ACHN (cell line): ENCODE measurements around the gene TRPM8.

ENCODE experiments used
- DNase-seq: peaks from one replicate; pipeline ENCODE4 v3.0.0-alpha.2; 2015
- in situ Hi-C: cut with HindIII; loops from 2 replicates; pipeline ENCODE4 v1.10.0; 2017; ENCODE audit warnings: low sequenced_read_pairs, low pct_ligation_motif_present, low pct_unique_long_range_greater_than_20kb

Gene TRPM8

DNA sequence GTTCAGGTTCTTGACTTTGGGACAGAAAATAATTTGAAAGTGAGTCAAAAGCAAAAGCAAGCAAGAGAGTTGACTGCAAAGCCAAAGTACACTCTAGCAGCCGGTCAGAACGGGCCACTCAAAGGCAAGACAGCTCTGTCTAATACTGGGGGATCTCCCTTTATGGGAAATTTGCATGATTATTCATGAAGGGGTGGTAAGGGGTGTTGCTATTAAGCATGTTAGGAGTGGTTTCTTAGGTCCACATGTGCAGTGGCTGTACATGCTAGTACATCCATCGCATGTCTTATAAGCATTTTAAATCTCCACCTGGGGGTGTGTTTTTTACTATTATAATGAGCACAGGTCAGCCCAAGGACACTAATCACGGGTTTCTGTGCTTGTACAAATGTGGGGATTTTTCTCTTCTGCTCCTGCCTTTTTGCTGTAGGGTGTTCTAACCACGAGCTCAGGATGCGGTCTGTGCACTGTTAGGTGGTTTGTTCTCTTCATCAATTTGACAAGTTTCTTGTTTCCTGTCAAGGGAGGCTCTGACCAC is 73.2 kb downstream of the TRPM8 start:
- no peak for DNase-seq
- in situ Hi-C loops = no loop called here

DNA sequence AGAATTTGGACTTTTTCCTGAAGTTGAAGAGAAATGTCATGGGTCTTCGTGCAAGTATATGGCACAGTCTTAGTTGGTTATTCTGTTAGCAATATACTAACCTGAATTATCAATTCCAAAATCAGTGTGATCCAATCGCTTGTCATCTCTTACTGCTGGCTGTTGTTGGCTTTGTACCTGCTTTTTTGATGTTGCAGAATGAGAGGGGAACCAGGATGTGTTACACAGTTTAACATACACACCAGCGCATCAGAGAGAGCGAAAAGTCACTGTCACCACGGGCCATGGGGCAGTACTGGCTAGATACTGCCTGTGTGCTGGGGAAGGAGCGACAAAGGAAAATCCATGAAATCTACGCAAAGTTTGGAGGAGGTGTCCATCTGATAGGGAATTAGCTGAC is 74.0 kb downstream of the TRPM8 start:
- no peak for DNase-seq
- in situ Hi-C loops = no loop called here

DNA sequence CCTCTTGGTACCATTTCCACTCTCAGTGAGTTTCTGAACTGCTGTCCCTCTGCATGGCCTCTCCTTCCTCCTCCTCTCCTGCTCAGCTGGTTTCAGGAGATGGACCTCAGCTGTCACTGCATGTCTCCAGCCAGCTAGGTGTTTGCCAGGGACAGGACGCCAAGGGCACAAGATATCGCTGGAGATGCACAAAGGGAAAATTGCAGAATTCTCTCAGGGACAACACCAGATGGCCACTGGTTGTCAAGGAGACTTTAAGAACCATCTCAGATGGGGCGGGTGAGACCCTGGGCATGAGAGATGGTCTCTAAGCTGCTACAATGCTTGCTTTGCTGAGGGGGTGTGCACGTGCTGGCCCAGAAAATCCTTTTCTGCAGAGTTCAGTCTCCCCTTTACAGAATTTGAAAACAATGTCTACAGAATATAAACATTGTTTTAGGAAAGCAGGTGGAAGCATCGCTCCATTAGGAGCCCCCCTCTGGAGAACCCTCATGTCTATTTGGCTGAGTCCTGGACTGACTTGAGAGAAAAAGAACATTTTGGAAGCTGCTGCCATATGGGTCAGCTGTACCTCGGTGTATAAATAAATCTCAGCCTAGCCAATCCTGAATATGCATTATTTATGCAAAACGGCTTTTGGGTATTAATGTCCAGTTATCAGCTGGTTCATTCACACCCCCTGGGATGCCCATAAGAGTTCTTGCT is 75.5 kb downstream of the TRPM8 start:
- in situ Hi-C loops = no loop called here
- no peak for DNase-seq

DNA sequence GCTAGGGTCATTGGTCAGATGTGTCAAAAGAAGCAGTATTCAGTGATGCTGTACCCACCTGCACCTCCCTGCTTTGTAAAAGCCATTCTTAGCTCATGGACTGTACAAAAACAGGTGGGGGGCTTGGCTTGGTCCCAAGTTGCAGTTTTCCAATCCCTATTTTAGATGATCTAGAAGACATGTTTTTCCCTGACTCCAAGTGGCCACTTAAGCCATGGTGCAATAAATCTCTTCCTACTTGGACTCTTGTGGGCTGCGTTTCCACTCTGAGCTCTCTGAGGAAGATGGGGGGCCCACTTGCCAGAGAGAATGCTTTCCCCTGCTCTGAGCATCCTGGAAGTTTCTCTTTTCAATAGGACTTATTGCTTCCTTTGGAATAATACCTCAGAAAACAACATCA is 76.3 kb downstream of the TRPM8 start:
- no peak for DNase-seq
- in situ Hi-C loops = no loop called here

DNA sequence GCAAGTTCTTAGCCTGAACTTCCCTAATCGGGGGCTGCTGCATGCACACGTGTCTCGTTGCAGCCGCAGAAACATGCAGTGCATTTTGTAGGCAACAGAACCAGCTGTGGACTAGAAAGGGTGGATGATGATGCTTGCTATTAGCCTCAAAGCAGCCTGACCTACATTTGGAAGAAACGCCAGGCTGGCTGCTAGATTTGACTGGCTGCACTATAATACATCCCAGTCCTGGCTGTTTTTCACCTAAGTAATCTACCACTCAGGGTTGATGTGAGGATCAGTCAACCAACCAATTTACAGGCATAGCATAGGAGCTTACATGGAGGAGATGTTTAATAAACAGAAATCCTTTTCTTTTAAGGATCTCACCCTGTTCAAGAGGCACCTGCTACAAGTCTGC is 77.0 kb downstream of the TRPM8 start:
- no peak for DNase-seq
- in situ Hi-C loops = no loop called here

DNA sequence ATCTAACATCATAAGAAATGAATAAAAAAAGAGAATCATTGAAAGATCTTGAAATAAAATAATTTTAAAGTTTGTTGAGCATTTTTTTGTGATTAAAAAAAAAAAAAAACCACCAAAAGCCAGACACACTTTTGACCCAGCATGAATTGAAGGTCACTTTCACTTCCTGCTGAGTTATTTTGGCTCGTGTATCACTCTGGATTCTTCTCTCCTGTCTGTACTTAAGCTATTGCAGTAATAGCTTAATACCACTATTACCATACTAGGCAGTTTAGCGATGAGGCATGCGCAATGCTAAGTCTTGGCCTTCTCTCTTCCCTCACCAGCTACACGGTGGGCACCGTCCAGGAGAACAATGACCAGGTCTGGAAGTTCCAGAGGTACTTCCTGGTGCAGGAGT is 78.8 kb downstream of the TRPM8 start:
- in situ Hi-C loops = no loop called here

DNA sequence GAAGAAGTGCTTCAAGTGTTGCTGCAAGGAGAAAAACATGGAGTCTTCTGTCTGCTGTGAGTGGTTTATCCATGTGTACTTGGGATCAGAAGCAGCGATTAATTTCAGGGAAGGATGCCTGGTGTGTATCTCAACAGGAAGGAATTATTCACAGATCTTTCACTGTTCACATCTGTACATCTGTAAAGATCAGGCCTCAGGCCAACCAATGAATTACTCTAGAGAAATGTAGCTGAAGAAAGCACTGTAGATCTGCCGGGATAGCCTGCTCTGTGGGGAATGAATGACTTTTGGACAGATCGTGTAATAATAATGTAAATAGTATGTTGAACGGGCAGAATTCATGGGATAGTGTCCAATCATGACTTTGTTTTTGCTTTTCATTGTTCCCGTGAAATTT is 79.3 kb downstream of the TRPM8 start:
- no peak for DNase-seq
- in situ Hi-C loops = no loop called here

More for the DNA sequence above, 78.8 kb downstream of the TRPM8 start:
- DNase-seq = no peak

DNA sequence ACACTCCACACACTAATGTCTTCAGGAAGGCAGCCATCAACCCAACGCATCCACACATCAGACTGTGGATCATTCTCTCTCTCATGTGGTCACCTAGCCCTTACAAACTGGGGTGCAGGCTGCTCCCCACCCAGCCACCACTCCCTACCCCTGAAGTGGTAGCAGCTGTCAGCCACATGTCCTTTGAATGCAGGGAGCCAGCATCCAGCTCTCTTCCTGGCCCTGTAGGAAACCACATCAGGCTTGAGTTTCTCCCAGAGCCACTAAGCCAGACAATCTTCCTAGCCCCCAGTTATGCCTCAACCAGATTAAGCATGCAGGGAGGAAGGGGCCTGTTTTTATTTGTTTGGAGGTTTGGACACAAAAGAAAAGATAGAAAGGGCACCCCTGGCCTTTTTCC is 80.5 kb downstream of the TRPM8 start:
- DNase-seq = no peak
- in situ Hi-C loops = no loop called here

DNA sequence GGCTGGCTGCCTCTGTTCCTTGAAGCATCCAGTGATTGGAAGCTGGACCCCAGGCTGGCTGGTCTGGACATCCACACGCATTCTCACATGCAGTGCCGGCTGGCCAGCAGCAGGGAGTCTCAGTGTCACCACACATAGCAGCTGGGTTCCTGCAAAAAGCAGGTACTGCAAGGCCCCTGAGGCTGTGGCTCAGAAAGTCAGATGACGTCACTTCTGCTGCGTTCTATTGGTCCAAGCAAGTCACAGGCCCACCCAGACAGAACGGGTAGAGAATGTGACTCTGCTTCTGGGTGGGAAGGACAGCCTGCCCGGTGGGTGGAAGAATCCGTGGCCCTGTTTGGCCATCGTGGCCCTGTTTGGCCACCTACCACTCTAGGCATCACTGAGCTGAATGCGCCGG is 82.0 kb downstream of the TRPM8 start:
- DNase-seq = no peak
- in situ Hi-C loops = no loop called here

DNA sequence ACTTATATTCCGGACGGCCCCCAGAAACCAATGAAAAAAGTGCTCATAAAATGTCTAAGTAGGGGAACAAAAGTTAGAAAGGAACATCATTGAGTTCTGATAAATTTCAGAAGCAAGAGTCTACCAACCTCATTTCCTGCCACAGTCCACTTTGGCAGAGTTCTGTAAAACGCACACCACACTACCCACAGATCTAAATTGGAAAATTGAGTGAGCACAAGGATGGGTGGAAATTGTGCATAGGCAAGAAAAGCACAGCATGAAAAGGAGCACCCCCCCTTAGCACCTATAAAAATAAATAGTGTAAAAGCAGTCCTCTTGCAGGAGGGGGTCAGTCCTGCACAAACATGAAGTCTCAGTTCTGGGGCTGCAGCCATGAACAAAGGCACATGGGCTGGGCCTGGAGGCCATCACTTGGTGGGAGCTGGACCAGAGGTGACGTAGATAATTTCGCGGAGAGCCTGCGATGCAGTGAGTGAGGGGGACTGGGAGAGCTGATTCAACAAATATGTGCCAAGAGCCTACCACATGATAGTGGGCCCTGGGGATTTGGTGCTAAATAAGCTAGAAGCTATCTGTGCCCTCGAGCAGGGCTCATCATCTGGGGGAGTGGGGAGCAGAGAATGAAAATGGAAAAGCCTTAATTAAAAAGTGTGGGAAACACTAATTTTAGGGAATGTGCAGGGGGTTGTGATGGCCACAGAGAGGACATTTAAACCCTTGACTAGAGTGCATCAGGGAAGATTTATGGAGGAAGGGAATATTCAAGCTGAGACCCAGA is 84.4 kb downstream of the TRPM8 start:
- in situ Hi-C loops = no loop called here
- no peak for DNase-seq

DNA sequence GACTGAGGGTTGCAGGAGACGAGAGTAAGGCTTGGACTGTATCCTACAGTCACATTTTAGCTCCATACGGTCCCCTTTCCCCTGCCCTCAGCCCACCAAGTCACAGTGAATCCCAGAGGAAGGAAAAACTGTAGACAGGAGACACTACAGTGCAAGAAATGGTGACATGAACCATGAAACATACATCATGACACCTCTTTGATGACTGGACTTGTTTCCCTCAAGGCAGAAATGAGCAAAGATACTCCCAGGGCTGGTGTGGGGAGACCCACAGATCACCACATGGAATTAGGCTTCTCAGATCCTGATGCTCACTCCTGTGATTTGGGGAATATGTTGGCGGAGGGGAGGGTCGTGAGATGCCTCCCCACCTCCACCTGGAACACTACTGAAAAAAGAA is 85.1 kb downstream of the TRPM8 start:
- in situ Hi-C loops = no loop called here
- no peak for DNase-seq

DNA sequence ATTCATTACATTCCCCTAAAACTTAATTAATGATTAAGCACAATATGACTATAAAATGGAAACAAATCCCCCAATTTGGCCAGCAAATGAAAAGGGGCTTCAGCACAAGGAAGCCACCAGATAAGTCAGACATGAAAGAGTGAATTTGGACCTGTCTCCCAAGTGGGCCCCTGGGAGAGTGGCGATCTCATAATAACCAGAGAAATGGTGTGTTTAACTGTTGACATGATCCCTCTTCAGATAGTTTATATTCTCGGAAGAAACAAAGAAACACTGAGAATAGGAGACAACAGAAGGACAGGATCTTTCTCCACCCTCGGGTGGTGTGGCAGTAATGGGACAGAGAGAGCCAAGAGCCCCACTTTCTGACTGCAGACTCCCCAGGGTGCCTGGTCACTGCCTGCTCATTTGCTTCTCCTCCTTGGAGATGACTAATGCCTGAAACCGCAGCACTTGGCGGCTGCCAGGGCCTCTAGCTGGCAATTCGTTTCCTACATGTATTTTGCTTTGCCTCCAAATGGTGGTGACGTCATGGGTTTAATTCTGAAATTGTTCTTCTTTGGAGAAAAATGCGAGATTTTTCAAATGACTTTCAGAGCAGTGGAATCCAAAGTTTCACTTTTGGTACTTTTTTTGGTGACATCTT is 86.9 kb downstream of the TRPM8 start:
- in situ Hi-C loops = no loop called here
- peak; percentile 95 for DNase-seq

DNA sequence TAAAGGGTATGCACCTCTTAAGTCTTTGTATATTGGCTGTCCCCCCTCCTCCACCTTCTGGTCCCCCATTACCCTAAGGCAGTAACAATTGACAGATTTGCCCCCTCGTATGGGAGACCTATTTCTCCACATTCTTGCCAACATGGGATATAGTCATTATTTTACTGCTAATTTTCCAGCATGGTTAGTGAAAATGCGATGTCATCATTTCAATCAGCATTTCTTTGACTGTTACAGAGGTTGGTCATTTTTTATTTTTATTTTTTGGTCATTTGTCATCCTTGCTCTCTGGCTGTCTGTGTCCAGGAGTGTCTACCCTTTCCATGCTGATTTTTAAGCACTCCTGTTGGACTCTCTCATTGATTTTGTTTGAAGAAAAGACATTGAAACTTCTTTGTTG is 88.0 kb downstream of the TRPM8 start:
- in situ Hi-C loops = no loop called here

DNA sequence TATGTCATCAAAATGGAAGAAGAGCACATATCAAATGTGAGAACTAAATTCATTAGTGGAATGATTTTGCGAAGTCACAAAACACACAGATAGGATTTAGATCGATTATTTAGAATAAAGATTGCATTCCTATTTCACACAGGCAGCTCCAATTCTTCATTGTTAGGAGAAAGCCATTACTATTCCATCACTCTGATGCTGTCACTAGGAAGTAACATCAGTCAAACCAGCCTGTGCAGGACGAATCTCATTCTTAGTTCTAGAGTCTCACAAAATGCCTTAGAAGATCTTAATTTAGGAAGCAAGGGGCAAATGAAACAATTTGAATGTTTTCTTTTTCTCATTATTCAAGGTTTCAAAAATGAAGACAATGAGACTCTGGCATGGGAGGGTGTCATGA is 89.3 kb downstream of the TRPM8 start:
- in situ Hi-C loops = no loop called here
- DNase-seq = no peak

More for the DNA sequence above, 88.0 kb downstream of the TRPM8 start:
- no peak for DNase-seq

DNA sequence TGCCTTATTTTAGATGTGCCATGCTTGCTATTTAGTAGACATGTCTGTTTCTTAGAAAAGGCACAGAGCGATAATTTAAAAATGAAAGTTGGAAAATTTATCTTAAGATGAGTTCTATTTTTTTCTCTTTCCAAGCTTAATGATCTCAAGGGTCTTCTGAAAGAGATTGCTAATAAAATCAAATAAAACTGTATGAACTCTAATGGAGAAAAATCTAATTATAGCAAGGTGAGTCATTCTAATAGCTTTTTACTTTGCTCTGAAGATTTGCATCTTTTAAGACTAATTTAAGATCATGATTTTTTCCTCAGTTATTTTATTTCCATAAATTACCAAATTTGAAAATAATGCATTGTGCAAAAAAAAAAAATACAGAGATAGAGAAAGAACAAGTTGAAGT is 97.3 kb downstream of the TRPM8 start:
- no peak for DNase-seq
- in situ Hi-C loops = no loop called here

DNA sequence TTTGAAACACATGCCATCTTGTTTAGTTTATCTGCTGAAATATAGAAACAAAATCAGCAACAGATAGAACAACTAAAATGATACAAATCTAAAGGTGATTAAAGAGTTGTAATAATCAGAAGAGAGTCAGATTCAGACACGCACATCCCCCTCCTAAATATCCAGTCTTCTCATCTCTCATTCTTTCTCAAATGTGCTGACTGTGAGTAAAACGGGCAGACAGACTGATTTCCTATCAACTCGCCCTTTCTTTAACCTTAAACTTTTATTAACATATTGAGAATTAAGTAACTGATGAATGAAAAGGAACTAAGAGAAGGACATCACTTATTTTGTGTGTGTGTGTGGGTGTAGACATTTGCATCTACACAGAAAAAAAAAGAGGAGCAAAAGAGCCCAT is 98.7 kb downstream of the TRPM8 start:
- DNase-seq = no peak
- in situ Hi-C loops = no loop called here

DNA sequence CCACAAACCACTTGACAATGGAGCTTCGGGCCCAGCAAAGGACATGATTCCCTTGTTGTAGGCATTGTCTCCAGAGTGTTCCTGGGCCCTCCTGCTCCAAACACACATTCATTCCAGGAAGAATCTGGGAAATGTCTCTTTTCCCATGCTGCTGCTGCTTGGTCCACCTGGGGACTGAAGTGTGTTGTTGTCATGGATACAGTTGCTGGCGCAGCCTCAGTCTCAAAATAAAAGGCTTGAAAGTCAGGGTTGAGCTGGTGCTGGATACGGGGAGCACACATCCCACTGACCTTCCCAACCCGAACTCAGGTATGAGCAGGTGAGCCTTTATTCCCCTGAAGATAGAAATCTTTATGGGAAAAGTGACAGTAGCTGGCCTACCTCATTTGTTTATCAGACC is 102.7 kb downstream of the TRPM8 start:
- in situ Hi-C loops = no loop called here
- DNase-seq = no peak

DNA sequence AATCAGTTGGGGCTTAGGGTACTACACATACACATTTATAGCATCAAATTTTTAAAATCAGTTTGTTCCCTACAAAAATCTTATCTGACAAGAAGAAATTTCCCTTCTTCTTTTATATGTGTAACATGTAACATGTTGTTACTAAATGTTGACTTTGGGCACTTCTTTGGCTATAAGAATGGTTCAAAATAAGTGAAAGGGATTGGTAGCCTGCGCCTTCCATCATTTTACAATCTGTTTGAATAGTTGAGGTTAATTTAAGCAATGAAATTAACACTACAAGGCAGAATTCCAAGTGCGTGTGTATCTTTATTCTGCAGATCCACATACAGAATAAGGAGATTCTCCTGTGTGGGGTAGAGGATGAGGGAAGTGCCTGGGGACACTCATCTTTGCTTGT is 103.2 kb downstream of the TRPM8 start:
- in situ Hi-C loops = no loop called here

DNA sequence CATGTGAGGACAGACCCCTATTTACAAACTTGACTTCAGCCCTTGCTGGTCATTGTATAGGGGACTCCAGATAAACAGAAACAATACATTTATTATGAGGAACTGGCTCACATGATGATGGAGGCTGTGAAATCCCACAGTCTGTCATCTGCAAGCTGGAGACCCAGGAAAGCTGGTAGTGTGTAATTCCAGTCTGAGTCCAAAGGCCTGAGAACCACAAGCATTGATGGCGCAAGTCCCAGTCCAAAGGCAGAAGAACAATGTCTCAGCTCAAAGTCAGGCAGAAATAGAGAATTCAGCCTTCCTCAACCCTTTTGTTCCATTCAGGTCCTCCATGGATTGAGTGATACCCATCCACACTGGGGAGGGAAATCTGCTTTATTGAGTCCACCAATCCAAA is 105.3 kb downstream of the TRPM8 start:
- in situ Hi-C loops = no loop called here
- no peak for DNase-seq

More for the DNA sequence above, 103.2 kb downstream of the TRPM8 start:
- DNase-seq = no peak
